Activated CD4-positive, alpha-beta T cell treated with anti-CD3 and anti-CD28 coated beads, Interleukin-2, amount 50 U/mL, for 24 hours (primary cell): ENCODE results near the gene TK2.
"Not testable (repeated sequence)": the region's sequence is repeated elsewhere in the genome, so short reads cannot be mapped to it uniquely, and the experiment has no call there.

Experiments used
- DNase-seq, 2 donors: peaks; one replicate each; pipeline ENCODE4 v3.0.0-alpha.2; 2020; ENCODE audit warnings: low read depth in 1 of 2, low spot score in 1 of 2

TK2 gene

DNA sequence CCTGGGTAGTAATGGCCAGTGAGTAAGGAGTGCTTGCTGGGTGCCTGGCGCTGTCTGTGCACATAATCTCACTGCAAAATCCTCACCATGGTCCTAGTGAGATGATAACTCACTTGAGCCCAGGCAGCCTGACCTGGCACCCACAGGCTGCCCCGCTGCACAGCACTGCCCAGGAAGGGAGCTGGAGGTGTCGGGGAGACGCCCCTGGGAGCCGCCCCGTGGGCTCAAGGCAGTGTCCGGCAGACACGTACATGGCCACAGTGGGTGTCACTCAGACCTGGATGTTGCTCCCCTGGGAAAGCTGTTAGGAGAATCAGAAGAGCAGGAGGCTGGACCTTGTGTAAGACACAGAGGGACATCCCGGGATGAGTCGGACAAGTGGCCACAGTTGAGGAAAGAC, 78.7 kb downstream of the TK2 start:
- no peak for DNase-seq

DNA sequence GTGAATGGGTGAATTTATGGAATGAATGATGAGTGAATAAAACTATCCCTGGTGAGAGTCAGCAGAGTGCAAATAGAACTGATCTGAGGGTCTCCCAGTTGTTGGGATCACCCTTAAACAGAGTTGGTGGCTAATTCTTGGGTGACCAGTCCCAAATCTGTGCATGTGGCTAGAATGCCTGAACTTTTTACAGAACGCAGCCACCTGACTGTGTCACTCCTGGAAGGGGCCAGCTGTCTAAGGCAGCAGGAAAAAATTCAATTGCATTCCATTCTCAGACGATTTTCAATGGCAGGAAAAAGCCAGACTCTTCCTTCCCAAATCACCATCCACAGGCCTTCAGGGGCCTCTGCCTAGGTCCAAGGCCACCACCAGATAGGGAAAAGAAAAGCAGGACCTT, 79.4 kb downstream of the TK2 start:
- no peak for DNase-seq

DNA sequence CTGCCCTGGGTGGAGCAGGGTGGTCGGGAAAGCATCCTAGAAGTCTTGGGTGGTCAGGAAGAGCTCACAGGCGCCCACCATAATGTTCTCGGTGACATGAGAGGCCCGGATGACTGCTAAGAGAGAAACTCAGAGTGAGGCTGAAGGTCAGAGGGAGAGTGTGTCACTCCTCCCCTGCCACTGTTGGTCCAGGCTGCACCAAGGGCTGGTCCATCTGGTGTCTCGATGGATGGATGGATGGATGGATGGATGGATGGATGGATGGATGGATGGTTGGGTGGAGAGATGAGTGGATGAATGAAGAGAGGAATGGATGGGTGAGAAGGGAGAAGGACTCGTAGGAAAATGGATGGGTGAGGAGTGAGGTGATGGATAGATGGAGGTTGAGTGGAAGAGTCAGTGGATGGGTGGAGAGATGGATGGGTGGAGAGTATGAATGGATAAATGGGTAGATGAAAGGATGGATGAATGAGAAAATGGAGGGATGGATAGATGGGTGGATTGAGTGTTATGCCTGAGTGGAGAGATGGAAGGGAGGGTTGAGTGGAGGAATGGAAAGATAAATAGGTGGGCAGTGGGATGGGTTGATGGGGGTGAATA, 79.9 kb downstream of the TK2 start:
- DNase-seq: no peak

DNA sequence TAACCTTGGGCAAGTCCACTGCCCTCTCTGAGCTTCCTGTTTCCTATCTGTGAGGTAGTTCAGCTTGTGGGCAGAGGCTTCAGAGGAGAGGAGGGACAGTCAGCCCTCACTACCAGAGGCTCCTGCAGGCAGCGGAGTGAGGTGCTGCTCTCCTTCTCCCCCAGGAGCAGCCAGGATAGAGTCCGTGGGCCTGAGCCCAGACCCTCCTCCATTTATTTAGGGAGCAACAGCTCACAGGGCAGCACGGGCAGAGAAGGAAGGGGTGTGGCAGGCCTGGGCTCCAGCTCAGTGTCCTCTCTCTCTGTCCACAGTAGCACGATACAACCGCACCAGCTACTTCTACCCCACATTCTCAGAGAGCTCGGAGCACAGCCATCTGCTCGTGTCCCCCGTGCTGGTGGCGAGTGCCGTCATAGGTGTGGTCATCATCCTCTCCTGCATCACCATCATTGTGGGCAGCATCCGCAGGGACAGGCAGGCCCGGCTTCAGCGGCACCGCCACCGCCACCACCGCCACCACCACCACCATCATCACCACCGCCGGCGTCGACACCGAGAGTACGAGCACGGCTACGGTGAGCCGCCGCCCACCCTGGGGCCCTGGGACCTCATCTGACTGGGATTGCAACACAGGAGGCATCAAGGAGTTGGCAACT, 80.5 kb downstream of the TK2 start:
- DNase-seq: no peak

DNA sequence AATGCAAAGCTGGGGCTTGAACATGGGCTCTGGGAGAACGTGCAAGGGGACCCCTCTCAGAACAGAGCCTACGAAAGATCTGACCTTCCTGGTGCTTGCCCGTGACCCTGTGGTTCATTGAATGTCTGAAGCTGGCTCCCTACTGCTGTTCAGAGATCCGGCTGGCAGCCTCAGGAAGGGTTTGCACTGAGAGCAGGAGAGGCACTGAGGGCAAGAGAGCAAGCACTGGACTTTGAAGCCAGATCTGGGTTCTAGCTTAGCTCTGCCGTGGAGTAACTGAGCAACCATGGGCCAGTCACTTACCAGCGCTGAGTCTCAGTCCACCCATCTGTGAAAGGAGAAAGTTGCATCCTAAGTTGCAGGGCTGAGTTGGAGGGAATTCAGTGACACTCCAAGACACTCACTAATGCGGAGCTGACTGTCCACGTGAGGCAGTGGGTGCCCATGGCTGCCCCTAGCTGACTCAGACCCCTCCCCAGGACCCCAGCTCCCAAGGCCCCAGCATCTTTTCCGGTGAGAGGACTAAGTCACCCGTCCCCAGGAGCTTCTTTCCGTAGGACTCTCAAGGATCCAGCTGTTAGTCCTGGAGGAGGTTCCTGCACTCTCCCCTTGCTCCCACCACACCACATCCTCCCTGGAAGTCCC, 81.5 kb downstream of the TK2 start:
- no peak for DNase-seq

- no peak for DNase-seq
Observed at GRCh38 chr16:66467611-66468010, 82.3 kb downstream of the TK2 start.

GRCh38 chr16:66466636-66467035, 83.3 kb downstream of the TK2 start:
- not testable (repeated sequence) for DNase-seq

DNA sequence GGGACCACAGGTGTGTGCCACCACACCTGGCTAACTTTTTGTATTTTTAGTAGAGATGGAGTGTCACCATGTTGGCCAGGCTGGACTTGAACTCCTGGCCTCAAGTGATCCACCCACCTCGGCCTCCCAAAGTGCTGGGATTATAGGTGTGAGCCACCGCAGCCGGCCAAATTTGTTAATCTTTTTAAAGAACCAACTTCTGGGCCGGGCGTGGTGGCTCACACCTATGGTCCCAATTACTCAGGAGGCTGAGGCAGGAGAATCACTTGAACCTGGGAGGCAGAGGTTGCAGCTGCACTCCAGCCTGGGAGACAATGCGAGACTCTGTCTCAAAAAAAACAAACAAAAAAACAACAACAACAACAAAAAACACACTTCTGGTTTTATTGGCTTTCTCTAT, 84.0 kb downstream of the TK2 start:
- DNase-seq: not testable (repeated sequence)

GRCh38 chr16:66462912-66463311, 87.0 kb downstream of the TK2 start:
- no peak for DNase-seq

DNA sequence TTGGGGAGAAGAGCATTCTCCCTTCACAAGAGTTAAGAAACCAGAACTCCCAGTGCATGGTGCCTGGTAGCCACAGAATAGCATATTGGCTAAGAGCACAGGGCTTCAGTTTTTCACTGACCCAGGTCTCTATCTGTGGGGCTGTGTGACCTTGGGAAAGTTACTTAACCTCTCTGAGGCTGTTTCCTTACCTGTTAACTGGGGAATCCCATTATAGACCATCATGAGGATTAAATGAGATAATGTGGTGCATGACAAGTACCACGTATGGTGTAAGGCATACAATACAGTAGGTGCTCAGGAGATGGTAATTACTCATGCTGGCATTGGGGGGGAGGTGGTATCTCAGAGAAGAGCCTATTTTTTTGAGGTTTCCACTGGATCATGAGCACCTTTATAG, 89.2 kb downstream of the TK2 start:
- DNase-seq: no peak

DNA sequence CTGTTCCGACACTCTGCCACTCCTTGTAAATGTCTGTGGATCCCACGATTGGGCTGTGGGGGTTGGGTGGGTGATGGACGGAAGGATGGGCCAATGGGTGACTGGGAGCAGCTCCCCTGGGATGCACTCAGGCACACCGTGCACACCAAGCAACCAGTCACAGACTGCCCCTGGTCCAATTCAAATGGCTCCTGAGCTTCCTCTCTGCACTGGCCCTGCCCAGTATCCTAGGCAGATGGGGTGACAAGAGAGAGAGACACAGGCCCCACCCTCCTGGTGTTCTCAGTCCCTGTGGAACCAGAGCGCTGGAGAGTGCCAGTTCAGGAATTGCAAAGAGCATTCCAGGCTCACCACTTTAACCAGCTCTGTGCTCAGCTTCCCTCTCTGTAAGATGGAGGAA, 90.0 kb downstream of the TK2 start:
- no peak for DNase-seq

GRCh38 chr16:66458853-66459252, 91.1 kb downstream of the TK2 start:
- no peak for DNase-seq

GRCh38 chr16:66458292-66458691, 91.6 kb downstream of the TK2 start:
- no peak for DNase-seq
